Measurements from ENCODE around the gene ADCY2. TPM values are rescaled to one million over a fixed set of nuclear protein-coding genes. Genes with fewer than 3 reads are reported as not detected.

Gene ADCY2
- polyA plus RNA-seq, 1 of the 3 experiments (the other 2 are of a cell fraction), result not detected

DNA sequence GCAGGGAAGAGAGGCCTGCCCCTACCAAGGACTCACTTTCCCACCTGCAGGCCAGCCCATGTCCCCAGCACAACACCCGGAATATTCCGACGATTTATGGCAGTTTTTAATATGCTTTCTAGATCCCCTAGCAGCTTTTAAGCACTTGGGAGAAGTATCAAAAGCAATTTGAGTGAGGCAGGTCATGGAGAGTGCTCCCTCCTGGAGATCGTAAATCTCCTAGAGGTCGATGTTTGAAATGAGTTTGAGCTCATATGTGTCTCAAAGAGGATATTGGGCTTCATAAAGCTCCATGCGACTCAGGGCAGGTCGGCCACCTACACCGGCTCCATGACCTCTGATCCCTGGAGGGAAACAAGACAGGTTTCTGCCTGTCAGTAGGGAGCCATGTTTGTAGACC, 427.7 kb downstream of the ADCY2 start:
- ChIA-PET POLR2A (no interaction called here), CTCF (interaction anchor here (0.9 to 1.6 kb wide), 3 partner anchors 8 to 53 kb away, joined by 3 to 4 read pairs (median 4); no protein-coding TSS in a partner anchor)
- no peak for DNase-seq
- H3K9me2 ChIP-seq, result no peaks in the 10 kb centered on the region
- no peaks in the 10 kb centered on the region for H3F3A ChIP-seq (replicated peaks; ENCODE audit: insufficient read depth)
- no peak overlapping the region for H3K4me3 ChIP-seq (ENCODE audit: low read depth in 2 of 2, low read length in 1 of 2)
- TF ChIP-seq YY1 (IDR thresholded peaks at IDR 0.05; ENCODE audit: low read depth) (no peak), RAD21 (IDR thresholded peaks at IDR 0.05; ENCODE audit: low read length) (no peak), SIN3A (IDR thresholded peaks at IDR 0.05; ENCODE audit: borderline replicate concordance, low read depth, low read length) (no peak), JUND (IDR thresholded peaks at IDR 0.05) (no peak), RXRA (IDR thresholded peaks at IDR 0.05; ENCODE audit: borderline replicate concordance, low read depth) (no peak), RFX5 (IDR thresholded peaks at IDR 0.05; ENCODE audit: low read length) (no peak), ELF1 (IDR thresholded peaks at IDR 0.05) (no peak), NFIC (IDR thresholded peaks at IDR 0.05; ENCODE audit: borderline replicate concordance) (no peak), TAF1 (IDR thresholded peaks at IDR 0.05; ENCODE audit: borderline replicate concordance, low read depth, low read length) (no peak), FOXM1 (IDR thresholded peaks at IDR 0.05; ENCODE audit: low read depth) (no peak), SMC3 (IDR thresholded peaks at IDR 0.05; ENCODE audit: low read depth, low read length) (no peak), TEAD4 (IDR thresholded peaks at IDR 0.05; ENCODE audit: borderline replicate concordance, insufficient read depth) (no peak), EZH2phosphoT487 (IDR thresholded peaks at IDR 0.05; ENCODE audit: borderline replicate concordance, low read depth) (no peak)
- TF ChIP-seq, protein P1, sequence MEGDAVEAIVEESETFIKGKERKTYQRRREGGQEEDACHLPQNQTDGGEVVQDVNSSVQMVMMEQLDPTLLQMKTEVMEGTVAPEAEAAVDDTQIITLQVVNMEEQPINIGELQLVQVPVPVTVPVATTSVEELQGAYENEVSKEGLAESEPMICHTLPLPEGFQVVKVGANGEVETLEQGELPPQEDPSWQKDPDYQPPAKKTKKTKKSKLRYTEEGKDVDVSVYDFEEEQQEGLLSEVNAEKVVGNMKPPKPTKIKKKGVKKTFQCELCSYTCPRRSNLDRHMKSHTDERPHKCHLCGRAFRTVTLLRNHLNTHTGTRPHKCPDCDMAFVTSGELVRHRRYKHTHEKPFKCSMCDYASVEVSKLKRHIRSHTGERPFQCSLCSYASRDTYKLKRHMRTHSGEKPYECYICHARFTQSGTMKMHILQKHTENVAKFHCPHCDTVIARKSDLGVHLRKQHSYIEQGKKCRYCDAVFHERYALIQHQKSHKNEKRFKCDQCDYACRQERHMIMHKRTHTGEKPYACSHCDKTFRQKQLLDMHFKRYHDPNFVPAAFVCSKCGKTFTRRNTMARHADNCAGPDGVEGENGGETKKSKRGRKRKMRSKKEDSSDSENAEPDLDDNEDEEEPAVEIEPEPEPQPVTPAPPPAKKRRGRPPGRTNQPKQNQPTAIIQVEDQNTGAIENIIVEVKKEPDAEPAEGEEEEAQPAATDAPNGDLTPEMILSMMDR (IDR thresholded peaks at IDR 0.05), result no peak
- TF ChIP-seq, protein P2, sequence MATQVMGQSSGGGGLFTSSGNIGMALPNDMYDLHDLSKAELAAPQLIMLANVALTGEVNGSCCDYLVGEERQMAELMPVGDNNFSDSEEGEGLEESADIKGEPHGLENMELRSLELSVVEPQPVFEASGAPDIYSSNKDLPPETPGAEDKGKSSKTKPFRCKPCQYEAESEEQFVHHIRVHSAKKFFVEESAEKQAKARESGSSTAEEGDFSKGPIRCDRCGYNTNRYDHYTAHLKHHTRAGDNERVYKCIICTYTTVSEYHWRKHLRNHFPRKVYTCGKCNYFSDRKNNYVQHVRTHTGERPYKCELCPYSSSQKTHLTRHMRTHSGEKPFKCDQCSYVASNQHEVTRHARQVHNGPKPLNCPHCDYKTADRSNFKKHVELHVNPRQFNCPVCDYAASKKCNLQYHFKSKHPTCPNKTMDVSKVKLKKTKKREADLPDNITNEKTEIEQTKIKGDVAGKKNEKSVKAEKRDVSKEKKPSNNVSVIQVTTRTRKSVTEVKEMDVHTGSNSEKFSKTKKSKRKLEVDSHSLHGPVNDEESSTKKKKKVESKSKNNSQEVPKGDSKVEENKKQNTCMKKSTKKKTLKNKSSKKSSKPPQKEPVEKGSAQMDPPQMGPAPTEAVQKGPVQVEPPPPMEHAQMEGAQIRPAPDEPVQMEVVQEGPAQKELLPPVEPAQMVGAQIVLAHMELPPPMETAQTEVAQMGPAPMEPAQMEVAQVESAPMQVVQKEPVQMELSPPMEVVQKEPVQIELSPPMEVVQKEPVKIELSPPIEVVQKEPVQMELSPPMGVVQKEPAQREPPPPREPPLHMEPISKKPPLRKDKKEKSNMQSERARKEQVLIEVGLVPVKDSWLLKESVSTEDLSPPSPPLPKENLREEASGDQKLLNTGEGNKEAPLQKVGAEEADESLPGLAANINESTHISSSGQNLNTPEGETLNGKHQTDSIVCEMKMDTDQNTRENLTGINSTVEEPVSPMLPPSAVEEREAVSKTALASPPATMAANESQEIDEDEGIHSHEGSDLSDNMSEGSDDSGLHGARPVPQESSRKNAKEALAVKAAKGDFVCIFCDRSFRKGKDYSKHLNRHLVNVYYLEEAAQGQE (IDR thresholded peaks at IDR 0.05; ENCODE audit: low read depth, low read length), result no peak
- TF ChIP-seq, protein P3, sequence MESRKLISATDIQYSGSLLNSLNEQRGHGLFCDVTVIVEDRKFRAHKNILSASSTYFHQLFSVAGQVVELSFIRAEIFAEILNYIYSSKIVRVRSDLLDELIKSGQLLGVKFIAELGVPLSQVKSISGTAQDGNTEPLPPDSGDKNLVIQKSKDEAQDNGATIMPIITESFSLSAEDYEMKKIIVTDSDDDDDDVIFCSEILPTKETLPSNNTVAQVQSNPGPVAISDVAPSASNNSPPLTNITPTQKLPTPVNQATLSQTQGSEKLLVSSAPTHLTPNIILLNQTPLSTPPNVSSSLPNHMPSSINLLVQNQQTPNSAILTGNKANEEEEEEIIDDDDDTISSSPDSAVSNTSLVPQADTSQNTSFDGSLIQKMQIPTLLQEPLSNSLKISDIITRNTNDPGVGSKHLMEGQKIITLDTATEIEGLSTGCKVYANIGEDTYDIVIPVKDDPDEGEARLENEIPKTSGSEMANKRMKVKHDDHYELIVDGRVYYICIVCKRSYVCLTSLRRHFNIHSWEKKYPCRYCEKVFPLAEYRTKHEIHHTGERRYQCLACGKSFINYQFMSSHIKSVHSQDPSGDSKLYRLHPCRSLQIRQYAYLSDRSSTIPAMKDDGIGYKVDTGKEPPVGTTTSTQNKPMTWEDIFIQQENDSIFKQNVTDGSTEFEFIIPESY (IDR thresholded peaks at IDR 0.05; ENCODE audit: borderline replicate concordance, low read depth), result no peak
- no peak overlapping the region for H3K9ac ChIP-seq
- no peaks in the 10 kb centered on the region for H4K20me1 ChIP-seq (ENCODE audit: insufficient read depth)
- H3K79me2 ChIP-seq (ENCODE audit: insufficient read depth), result no peaks in the 10 kb centered on the region
- WGBS (ENCODE audit: low lambda C conversion rate), result 33% methylated on average over 8 of the region's 8 CpGs
- H2AFZ ChIP-seq (ENCODE audit: low read depth), result no peak overlapping the region
- peaks cover 51% of the 10 kb centered on the region; the same call in 1 of the 2 replicates for H3K27me3 ChIP-seq (ENCODE audit: insufficient read depth)
- H3K27ac ChIP-seq (ENCODE audit: low read depth in 2 of 2, low read length in 1 of 2), result no peak overlapping the region
- H3K4me2 ChIP-seq, result no peak overlapping the region
- H3K9me3 ChIP-seq, result no peaks in the 10 kb centered on the region
- peaks cover 0 to 2% of the 10 kb centered on the region in 2 experiments; a peak in 1 of 4 replicates for H3K4me1 ChIP-seq (ENCODE audit: control insufficient read depth in 1 of 2, insufficient read depth in 2 of 2, low read depth in 1 of 2, low read length in 1 of 2)
- H3K36me3 ChIP-seq (replicated peaks in 1 of 2; ENCODE audit: control insufficient read depth in 1 of 2, insufficient read depth in 2 of 2, low read length in 1 of 2), result no peaks in the 10 kb centered on the region

Data from SK-N-SH (cell line).